HUES6 (cell line): ENCODE results near the gene GMPPA.
A peak's percentile ranks its signal among the peaks of the same experiment; 100 is the strongest.

Experiments
- H3K27ac ChIP-seq: 2 replicates; pipeline ENCODE4 v1.7.0; 2013; ENCODE audit warnings: low read depth, mild to moderate bottlenecking, low read length, inconsistent platforms
- H3K27me3 ChIP-seq: 2 replicates; pipeline ENCODE4 v1.6.1; 2013; ENCODE audit warnings: low read length; ENCODE audit not compliant: control insufficient read depth, insufficient read depth
- H3K36me3 ChIP-seq: 2 replicates; pipeline ENCODE4 v1.6.1; 2013; ENCODE audit warnings: low read length; ENCODE audit not compliant: control insufficient read depth, insufficient read depth
- H3K4me1 ChIP-seq: 2 replicates; pipeline ENCODE4 v1.6.1; 2013; ENCODE audit warnings: low read length; ENCODE audit not compliant: control insufficient read depth, insufficient read depth
- H3K4me3 ChIP-seq: 2 replicates; pipeline ENCODE4 v1.5.1; 2013; ENCODE audit warnings: low read depth, low read length
- H3K9ac ChIP-seq: one replicate; pipeline ENCODE4 v1.6.1; 2013; ENCODE audit warnings: mild to moderate bottlenecking, low read length
- H3K9me3 ChIP-seq: 2 replicates; pipeline ENCODE4 v1.6.1; 2013; ENCODE audit warnings: low read depth, low read length; ENCODE audit not compliant: control insufficient read depth, insufficient read depth

The GMPPA gene

GRCh38 chr2:219538504-219538951, 39.8 kb downstream of the GMPPA start:
- H3K36me3 ChIP-seq: peaks cover 27% of the 10 kb centered on the region
- no peak overlapping the region for H3K4me3 ChIP-seq
- H3K9me3 ChIP-seq: no peaks in the 10 kb centered on the region
- no peak overlapping the region for H3K27ac ChIP-seq
- no peak overlapping the region for H3K9ac ChIP-seq
- H3K27me3 ChIP-seq: no peaks in the 10 kb centered on the region
- peaks cover 30% of the 10 kb centered on the region for H3K4me1 ChIP-seq

- H3K27ac ChIP-seq: no peak overlapping the region
- no peaks in the 10 kb centered on the region for H3K9me3 ChIP-seq
- H3K36me3 ChIP-seq: peaks cover 27% of the 10 kb centered on the region
- H3K4me3 ChIP-seq: no peak overlapping the region
- no peak overlapping the region for H3K9ac ChIP-seq
- H3K4me1 ChIP-seq: peaks cover 30% of the 10 kb centered on the region
- peaks cover 3% of the 10 kb centered on the region; the same call in 1 of the 2 replicates for H3K27me3 ChIP-seq
Observed at GRCh38 chr2:219538956-219539788, 40.5 kb downstream of the GMPPA start.

GRCh38 chr2:219539926-219540678, 41.4 kb downstream of the GMPPA start:
- H3K9me3 ChIP-seq: no peaks in the 10 kb centered on the region

GRCh38 chr2:219540784-219541504, 42.3 kb downstream of the GMPPA start:
- peaks cover 21% of the 10 kb centered on the region for H3K27me3 ChIP-seq
- 0 out of 2 replicates have a peak overlapping the region, but pooled peaks have one; percentile 91 for H3K4me3 ChIP-seq
- no peak overlapping the region for H3K9ac ChIP-seq
- H3K36me3 ChIP-seq: peaks cover 27% of the 10 kb centered on the region
- H3K4me1 ChIP-seq: peaks cover 34% of the 10 kb centered on the region
- no peaks in the 10 kb centered on the region for H3K9me3 ChIP-seq
- no peak overlapping the region for H3K27ac ChIP-seq

More at GRCh38 chr2:219539926-219540678, 41.4 kb downstream of the GMPPA start:
- Histone ChIP-seq H3K27ac (no peak overlapping the region), H3K4me3 (no peak overlapping the region), H3K9ac (no peak overlapping the region), H3K36me3 (peaks cover 27% of the 10 kb centered on the region), H3K4me1 (peaks cover 34% of the 10 kb centered on the region), H3K27me3 (peaks cover 12% of the 10 kb centered on the region)

- Histone ChIP-seq H3K9me3 (no peaks in the 10 kb centered on the region), H3K27ac (no peak overlapping the region), H3K4me1 (peaks cover 34% of the 10 kb centered on the region), H3K27me3 (peaks cover 26% of the 10 kb centered on the region), H3K4me3 (peak overlapping the region; percentile 91), H3K9ac (no peak overlapping the region), H3K36me3 (peaks cover 27% of the 10 kb centered on the region)
Observed at GRCh38 chr2:219541611-219542180, 43.0 kb downstream of the GMPPA start.

- H3K9ac ChIP-seq: peak overlapping the region; percentile 54
- H3K4me3 ChIP-seq: peak overlapping the region; percentile 91
- H3K36me3 ChIP-seq: peaks cover 36% of the 10 kb centered on the region
- peak overlapping the region; percentile 60; the same call in 1 of the 2 replicates for H3K27ac ChIP-seq
- H3K27me3 ChIP-seq: peaks cover 26% of the 10 kb centered on the region
- H3K9me3 ChIP-seq: no peaks in the 10 kb centered on the region
- H3K4me1 ChIP-seq: peaks cover 21% of the 10 kb centered on the region
Observed at GRCh38 chr2:219542931-219543595, 44.4 kb downstream of the GMPPA start.

GRCh38 chr2:219543596-219544358, 45.1 kb downstream of the GMPPA start, which contains the start of the genes CHPF and TMEM198:
CHPF (minus strand) TSS chr2:219543809; CDS start chr2:219543538, 271 bp downstream.
TMEM198 (plus strand) TSS chr2:219544028; CDS start chr2:219544728, 700 bp downstream.
- H3K9ac ChIP-seq: peak within 1 kb of the TSS; percentile 55
- H3K27me3 ChIP-seq: peaks cover 26% of the 10 kb centered on the region
- H3K36me3 ChIP-seq: peaks cover 38% of the 10 kb centered on the region
- H3K9me3 ChIP-seq: no peaks in the 10 kb centered on the region
- peak within 1 kb of the TSS; percentile 91 for H3K4me3 ChIP-seq
- H3K4me1 ChIP-seq: peaks cover 14% of the 10 kb centered on the region
- peak within 1 kb of the TSS; percentile 60; the same call in 1 of the 2 replicates for H3K27ac ChIP-seq

- Histone ChIP-seq H3K4me1 (peaks cover 11% of the 10 kb centered on the region; the same call in 1 of the 2 replicates), H3K4me3 (peak overlapping the region; percentile 91), H3K36me3 (peaks cover 30% of the 10 kb centered on the region), H3K9me3 (no peaks in the 10 kb centered on the region), H3K27ac (no peak overlapping the region), H3K27me3 (peaks cover 26% of the 10 kb centered on the region), H3K9ac (no peak overlapping the region)
Observed at GRCh38 chr2:219544567-219544966, 45.9 kb downstream of the GMPPA start.

- no peak overlapping the region for H3K4me3 ChIP-seq
- H3K27me3 ChIP-seq: peaks cover 27% of the 10 kb centered on the region
- H3K9ac ChIP-seq: no peak overlapping the region
- H3K27ac ChIP-seq: no peak overlapping the region
- peaks cover 22% of the 10 kb centered on the region for H3K36me3 ChIP-seq
- H3K9me3 ChIP-seq: no peaks in the 10 kb centered on the region
- peaks cover 11% of the 10 kb centered on the region; the same call in 1 of the 2 replicates for H3K4me1 ChIP-seq
Observed at GRCh38 chr2:219545295-219545942, 46.7 kb downstream of the GMPPA start.
